SK-N-SH (cell line): Measurements from ENCODE around the gene PCP4.

Experiments
- CTCF ChIP-seq: fragments of 200-600 bp; sonication (generic); IDR thresholded peaks from 2 replicates; pipeline ENCODE4 v1.6.1; 2017; ENCODE audit warnings: antibody characterized with exemption, mild to moderate bottlenecking, moderate library complexity
- MAX ChIP-seq: IDR thresholded peaks from 2 replicates; pipeline ENCODE4 v1.4.0; 2012; ENCODE audit warnings: low read depth
- TAF1 ChIP-seq: IDR thresholded peaks from 2 replicates; pipeline ENCODE4 v1.6.1; 2012; ENCODE audit warnings: low read depth, mild to moderate bottlenecking, low read length, moderate library complexity, borderline replicate concordance
- TCF12 ChIP-seq: IDR thresholded peaks from 2 replicates; pipeline ENCODE4 v1.4.0; 2012

- no peak for TF ChIP-seq TAF1
- no peak for TF ChIP-seq TCF12
- TF ChIP-seq CTCF, result no peak
- no peak for TF ChIP-seq MAX
These were observed 16.9 kb upstream of the PCP4 start for GRCh38 chr21:39850333-39850732.
